ENCODE results near the gene SYNGR2.
"Not testable (repeated sequence)": the region's sequence is repeated elsewhere in the genome, so short reads cannot be mapped to it uniquely, and the experiment has no call there.

Gene SYNGR2

DNA sequence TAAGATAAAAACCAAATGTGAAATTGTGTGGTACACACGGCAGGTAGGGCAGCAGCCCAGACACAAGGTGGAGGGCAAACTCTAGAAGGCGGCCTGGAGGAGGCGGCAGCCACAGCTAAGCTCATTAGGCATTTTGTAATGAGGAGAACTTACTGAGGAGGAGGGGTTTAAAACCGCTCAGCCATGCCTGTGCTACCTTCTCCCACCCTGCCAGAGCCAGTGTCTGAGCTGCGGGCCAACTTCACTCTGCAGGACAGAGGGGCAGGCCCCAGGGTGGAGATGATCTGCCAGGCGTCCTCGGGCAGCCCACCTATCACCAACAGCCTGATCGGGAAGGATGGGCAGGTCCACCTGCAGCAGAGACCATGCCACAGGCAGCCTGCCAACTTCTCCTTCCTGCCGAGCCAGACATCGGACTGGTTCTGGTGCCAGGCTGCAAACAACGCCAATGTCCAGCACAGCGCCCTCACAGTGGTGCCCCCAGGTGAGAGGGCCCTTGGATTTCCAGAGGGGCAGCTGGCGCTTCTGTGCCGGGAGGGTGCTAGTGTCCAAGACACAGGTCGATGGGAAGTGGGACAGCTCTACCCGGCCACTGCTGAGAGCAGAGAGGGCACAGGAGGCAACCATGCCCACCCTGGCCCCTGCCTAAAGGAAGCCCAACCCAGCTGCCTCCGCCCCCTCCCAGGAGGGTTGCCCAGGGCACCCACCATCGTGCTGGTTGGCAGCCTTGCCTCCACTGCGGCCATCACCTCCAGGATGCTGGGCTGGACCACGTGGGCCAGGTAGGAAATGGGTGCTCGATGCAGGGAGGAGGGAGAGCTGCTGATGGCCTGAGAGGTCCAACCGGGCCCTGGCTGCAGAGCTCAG lies 4.3 kb upstream of the SYNGR2 start:
- FAIRE-seq: no peak
- TF ChIP-seq POLR2A (IDR thresholded peaks at IDR 0.05; ENCODE audit: low read depth, low read length): no peak
- DNase-seq (ENCODE audit: insufficient read length, low spot score): no peak

DNA sequence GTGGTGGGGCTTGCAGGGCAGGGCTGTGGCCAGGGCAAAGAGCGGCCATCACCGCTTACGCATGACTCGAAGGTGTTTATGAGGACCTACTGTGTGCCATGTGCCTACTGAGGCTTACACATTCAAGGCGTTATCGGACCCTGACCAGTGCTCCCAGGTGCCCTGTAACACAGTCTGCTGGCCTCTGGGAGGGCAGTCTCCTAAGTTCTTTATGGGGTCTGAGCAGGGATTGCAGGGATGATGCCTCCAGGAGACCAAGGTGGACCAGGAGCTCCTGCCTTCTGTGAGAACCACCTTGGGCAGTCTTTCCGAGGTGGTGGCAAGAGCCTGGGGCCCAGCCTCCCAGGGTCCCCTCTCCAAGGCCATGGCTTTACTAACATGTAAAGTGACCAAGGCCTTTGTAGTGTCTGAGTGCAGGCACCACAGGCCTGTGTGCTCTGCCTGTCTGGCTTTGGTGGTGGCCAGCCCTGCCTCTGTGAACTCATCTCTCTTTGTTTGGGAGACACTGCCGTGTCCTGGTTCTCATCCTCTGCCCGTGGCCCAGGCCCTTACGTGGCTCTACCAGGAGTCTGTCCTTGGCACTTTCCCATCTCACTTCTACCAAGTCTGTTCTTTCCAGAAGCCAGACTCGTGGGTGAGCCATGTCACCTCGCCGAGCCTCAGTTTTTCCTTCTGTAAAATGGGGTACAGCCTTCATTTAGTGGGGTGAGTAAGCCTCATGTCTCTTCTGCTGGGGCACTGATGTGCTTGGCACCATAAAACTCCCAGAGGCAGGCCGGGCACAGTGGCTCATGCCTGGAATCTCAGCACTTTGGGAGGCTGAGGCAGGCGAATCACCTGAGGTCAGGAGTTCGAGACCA lies 3.4 kb upstream of the SYNGR2 start:
- no peak for TF ChIP-seq POLR2A (IDR thresholded peaks at IDR 0.05; ENCODE audit: low read depth, low read length)
- FAIRE-seq: no peak
- DNase-seq (ENCODE audit: insufficient read length, low spot score): no peak

DNA sequence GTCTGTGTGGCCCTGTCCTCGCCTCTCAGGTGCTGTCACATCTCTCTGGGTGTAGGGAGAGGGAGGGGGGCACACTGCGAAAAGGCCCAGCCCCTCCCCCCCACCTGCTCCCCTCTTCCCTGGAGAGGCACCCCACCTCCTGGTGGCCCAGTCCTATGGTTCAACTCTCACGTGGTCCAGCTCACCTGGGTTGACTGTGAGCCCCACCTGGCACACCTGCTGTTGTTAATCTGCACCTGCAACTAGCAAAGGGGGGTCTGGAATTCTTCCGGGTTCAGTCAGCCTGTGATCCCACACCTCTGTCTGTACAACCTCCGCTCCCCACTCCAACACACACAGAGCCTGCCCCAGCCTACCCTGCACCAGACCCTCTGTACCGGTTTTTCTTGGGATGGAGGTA lies 2.0 kb upstream of the SYNGR2 start:
- FAIRE-seq: no peak
- TF ChIP-seq POLR2A (IDR thresholded peaks at IDR 0.05; ENCODE audit: low read depth, low read length): no peak
- no peak for DNase-seq (ENCODE audit: insufficient read length, low spot score)

DNA sequence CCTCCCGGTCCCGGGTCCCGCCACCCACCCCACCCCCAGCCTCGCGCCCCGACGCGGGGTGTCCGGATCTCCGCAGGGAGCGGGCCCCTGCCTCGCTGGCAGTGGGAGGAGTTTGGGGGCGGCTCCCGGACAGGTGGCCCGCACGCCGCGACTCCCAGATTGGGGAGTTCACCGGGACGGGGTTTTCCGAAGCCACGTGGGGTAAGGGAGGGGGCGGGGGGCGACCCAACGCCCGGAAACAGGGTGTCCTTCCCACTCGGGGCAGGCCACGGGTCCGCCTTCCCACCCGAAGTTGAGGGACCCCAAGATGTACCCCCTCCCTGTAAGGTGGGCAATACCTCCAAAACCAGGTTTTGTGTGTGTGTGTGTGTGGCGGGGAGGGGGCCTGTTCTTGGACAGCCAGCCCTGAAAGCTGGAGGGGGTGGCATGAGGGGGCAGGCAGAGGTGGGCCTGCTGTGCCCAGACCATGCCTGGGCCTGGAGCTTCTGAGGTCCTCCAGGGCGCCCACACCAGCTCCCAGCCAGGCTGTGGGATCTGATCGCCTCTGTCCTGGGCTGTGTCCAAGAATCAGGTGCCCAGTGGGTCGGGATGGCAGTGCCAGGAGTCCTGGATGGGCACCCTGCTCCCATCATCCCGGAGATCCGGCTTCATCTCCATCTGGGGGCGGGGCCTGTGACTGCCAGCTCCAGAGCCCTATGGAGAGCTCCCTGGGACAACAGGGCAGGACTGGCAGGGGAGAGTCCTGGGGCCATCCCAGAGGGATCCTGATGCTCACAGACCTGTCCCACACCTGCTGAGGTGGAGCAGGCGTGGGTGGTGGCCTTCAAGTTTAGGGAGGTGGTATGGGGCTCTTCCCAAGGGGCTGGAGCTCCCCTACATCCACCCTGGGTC lies 767 bp downstream of the SYNGR2 start:
- DNase-seq (ENCODE audit: insufficient read length, low spot score) (peak; percentile 91), FAIRE-seq (no peak)
- TF ChIP-seq POLR2A (IDR thresholded peaks at IDR 0.05; ENCODE audit: low read depth, low read length): no peak

DNA sequence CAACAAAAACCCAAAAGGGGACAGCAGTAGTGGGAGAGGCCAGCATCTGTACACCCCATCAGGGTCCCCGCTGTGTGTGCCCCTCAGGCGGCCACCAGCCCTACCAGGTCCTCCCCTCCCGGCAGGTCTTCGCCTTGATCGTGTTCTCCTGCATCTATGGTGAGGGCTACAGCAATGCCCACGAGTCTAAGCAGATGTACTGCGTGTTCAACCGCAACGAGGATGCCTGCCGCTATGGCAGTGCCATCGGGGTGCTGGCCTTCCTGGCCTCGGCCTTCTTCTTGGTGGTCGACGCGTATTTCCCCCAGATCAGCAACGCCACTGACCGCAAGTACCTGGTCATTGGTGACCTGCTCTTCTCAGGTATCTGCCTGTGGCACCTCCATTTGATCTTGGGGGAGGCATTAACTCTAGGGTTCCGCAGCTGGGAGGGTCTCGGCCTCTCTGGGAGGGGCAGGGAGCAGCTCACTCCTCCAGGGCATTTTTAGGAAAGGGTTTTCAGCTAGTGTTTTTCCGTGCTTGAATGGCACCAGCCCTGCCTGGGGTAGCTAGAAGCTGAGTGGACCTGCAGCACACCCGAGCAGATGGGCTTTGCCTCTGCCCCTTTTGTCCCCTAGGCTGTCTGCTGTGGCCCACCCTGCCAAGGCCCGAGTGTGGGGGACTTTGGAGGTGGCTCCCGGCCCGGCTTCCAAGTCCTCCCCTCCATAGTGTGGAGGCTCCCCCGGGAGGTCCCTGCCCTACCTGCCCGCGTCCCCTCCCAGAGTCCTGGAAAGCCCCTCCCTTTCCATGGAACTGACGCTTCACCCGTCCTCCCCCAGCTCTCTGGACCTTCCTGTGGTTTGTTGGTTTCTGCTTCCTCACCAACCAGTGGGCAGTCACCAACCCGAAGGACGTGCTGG lies 2.6 kb downstream of the SYNGR2 start:
- DNase-seq (ENCODE audit: insufficient read length, low spot score) (no peak), FAIRE-seq (no peak)
- TF ChIP-seq POLR2A (IDR thresholded peaks at IDR 0.05; ENCODE audit: low read depth, low read length): no peak

DNA sequence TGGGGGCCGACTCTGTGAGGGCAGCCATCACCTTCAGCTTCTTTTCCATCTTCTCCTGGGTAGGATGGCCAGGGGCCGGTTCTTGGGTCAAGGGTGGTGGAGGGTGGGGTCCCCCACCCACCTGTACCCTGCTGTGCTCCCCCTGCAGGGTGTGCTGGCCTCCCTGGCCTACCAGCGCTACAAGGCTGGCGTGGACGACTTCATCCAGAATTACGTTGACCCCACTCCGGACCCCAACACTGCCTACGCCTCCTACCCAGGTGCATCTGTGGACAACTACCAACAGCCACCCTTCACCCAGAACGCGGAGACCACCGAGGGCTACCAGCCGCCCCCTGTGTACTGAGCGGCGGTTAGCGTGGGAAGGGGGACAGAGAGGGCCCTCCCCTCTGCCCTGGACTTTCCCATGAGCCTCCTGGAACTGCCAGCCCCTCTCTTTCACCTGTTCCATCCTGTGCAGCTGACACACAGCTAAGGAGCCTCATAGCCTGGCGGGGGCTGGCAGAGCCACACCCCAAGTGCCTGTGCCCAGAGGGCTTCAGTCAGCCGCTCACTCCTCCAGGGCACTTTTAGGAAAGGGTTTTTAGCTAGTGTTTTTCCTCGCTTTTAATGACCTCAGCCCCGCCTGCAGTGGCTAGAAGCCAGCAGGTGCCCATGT lies 3.3 kb downstream of the SYNGR2 start:
- FAIRE-seq; DNase-seq (ENCODE audit: insufficient read length, low spot score): not testable (repeated sequence)

DNA sequence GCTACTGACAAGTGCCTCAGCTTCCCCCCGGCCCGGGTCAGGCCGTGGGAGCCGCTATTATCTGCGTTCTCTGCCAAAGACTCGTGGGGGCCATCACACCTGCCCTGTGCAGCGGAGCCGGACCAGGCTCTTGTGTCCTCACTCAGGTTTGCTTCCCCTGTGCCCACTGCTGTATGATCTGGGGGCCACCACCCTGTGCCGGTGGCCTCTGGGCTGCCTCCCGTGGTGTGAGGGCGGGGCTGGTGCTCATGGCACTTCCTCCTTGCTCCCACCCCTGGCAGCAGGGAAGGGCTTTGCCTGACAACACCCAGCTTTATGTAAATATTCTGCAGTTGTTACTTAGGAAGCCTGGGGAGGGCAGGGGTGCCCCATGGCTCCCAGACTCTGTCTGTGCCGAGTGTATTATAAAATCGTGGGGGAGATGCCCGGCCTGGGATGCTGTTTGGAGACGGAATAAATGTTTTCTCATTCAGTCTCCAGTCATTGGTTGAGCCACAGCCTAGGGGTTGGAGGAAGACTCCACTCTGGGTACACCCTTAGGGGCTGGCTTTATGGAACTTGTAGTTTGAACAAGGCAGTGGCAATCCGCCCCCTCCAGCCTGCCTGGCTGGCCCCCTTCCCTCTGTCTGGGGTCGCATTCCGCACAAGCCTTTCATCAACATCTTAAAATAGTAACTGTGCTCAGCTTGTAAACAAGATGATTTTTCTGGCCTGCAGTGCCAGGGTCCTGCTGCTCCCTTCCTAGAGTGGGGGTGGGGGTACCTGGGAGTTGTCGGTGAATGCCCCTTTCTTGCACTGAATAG lies 4.1 kb downstream of the SYNGR2 start:
- no peak for TF ChIP-seq POLR2A (IDR thresholded peaks at IDR 0.05; ENCODE audit: low read depth, low read length)
- FAIRE-seq: no peak
- no peak for DNase-seq (ENCODE audit: insufficient read length, low spot score)

DNA sequence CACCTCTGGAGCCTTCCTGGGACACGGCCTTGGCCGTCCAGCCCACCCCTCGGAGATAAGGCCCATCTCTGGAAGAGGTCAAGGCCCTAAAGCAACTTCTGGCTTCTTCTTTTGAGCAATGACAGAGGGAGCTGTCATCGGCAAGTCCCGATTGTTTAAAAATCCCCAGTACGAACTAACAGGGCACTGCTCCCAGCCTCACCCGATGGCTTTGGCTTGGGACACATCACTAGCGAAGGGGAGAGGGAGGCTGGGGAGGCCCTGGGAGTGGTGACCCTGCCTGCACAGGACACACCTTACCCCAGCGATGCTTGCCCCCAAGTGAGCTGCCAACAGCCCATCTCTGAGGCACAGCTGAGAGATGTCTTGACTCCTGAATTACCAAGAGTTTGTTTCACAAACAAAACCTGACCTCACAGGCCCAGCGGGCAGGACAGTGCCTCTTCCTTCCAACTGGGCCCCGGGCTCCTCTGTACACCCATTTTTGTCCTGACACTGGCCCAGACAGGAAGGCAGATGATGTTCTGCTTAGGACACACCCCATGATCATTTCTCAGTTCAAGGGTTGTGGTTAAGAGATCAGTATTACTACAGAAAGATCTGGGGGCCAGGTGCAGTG lies 4.8 kb downstream of the SYNGR2 start:
- FAIRE-seq (no peak), DNase-seq (ENCODE audit: insufficient read length, low spot score) (no peak)
- TF ChIP-seq POLR2A (IDR thresholded peaks at IDR 0.05; ENCODE audit: low read depth, low read length): no peak

DNA sequence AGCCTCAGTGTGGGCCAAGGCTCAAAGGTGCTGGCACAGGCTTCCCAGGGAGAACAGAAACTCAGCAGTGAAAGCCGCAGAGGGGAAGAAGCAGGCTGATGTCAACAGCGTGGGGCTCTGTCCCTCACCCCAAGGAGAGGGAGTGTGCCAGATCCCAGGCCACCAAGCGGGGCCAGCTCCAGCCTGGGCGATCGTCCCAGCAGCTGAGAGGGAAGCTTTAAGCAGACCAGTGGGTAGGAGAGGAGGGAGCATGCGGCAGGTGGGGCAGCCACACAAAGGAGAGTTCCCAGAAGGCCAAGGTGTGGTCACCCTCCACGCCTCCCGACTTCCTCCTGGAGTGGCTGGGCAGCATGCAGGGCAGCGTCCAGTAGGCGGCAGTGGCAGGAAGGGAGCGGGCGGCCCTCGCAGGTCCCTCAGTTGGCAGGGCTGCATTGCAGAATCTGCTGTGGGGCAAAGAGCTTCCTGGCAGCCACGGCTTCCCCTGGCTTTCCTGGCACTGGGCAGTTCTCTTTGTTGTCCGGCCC lies 6.0 kb downstream of the SYNGR2 start:
- TF ChIP-seq POLR2A (IDR thresholded peaks at IDR 0.05; ENCODE audit: low read depth, low read length): no peak
- FAIRE-seq (no peak), DNase-seq (ENCODE audit: insufficient read length, low spot score) (no peak)

DNA sequence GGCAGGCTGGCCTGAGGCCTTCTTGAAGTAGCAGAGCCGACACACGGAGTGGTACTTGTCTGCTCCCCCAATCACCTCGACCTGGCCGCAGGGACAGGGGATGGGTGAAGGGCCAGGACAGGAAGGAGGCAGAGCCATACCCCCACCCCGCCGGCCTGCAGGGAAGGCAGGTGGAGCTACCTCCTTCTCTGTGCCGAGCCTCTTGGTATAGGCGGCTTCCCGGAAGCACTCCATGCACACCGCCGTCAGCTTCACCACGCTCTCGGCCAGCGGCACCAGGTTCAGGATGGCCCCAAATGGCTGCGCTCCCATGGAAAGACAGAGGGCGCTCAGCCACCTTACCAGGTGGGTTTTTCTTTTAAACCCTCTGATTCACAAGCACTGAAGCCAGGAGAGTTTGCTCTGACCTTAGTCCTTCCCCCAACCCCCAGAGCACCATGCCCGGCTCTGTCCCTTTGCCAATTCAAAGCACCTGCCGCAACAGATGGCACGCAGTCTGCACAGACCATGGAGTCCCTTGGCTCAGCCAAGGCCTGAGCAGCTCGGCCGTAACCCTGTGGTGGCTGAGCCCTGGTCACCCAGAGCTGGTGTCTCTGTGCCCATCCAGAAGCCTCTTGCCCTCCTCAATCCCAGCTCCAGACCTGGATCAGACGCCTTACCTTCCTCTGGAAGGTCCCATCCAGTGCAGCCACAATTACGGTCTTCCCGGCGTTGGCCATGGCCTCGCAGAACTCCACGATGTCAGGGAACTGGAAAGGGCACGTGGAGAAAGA lies 6.7 kb downstream of the SYNGR2 start:
- FAIRE-seq (no peak), DNase-seq (ENCODE audit: insufficient read length, low spot score) (no peak)
- TF ChIP-seq POLR2A (IDR thresholded peaks at IDR 0.05; ENCODE audit: low read depth, low read length): no peak

All from H54 (cell line).